HG03095 (cell line): ENCODE results near the gene LRRC53.

Experiments used
- ATAC-seq: cut with Tn5 transposase; IDR thresholded peaks from one replicate; pipeline ENCODE4 v1.9.1; 2021; ENCODE audit warnings: moderate library complexity; ENCODE audit not compliant: unreplicated experiment

Gene LRRC53

GRCh38 chr1:74498901-74499300 is 13.5 kb downstream of the LRRC53 start:
- no peak for ATAC-seq

GRCh38 chr1:74496669-74497068 is 15.7 kb downstream of the LRRC53 start:
- ATAC-seq: no peak

- ATAC-seq: no peak
Observed at GRCh38 chr1:74486036-74486435, 26.4 kb downstream of the LRRC53 start.

GRCh38 chr1:74485622-74486021 is 26.8 kb downstream of the LRRC53 start:
- no peak for ATAC-seq

- no peak for ATAC-seq
Observed at GRCh38 chr1:74481607-74482006, 30.8 kb downstream of the LRRC53 start.

GRCh38 chr1:74480068-74480467 is 32.3 kb downstream of the LRRC53 start:
- ATAC-seq: no peak

- no peak for ATAC-seq
Observed at GRCh38 chr1:74478979-74479378, 33.4 kb downstream of the LRRC53 start.

GRCh38 chr1:74474585-74474984 is 37.8 kb downstream of the LRRC53 start:
- no peak for ATAC-seq

GRCh38 chr1:74471470-74471869 is 40.9 kb downstream of the LRRC53 start:
- no peak for ATAC-seq

GRCh38 chr1:74470936-74471335 is 41.5 kb downstream of the LRRC53 start:
- no peak for ATAC-seq

GRCh38 chr1:74470251-74470650 is 42.2 kb downstream of the LRRC53 start:
- no peak for ATAC-seq

- no peak for ATAC-seq
Observed at GRCh38 chr1:74468982-74469603, 43.3 kb downstream of the LRRC53 start.

GRCh38 chr1:74467786-74468377 is 44.5 kb downstream of the LRRC53 start:
- no peak for ATAC-seq

GRCh38 chr1:74465193-74465681 is 47.2 kb downstream of the LRRC53 start:
- no peak for ATAC-seq

- no peak for ATAC-seq
Observed at GRCh38 chr1:74464037-74464436, 48.4 kb downstream of the LRRC53 start.

GRCh38 chr1:74463333-74463988 is 49.0 kb downstream of the LRRC53 start:
- ATAC-seq: peak; percentile 78

GRCh38 chr1:74457253-74457652 is 55.2 kb downstream of the LRRC53 start:
- ATAC-seq: no peak

- no peak for ATAC-seq
Observed at GRCh38 chr1:74455390-74455789, 57.0 kb downstream of the LRRC53 start.

- ATAC-seq: no peak
Observed at GRCh38 chr1:74453277-74453676, 59.1 kb downstream of the LRRC53 start.

- ATAC-seq: no peak
Observed at GRCh38 chr1:74452035-74452434, 60.4 kb downstream of the LRRC53 start.

- ATAC-seq: no peak
Observed at GRCh38 chr1:74437035-74437434, 75.4 kb downstream of the LRRC53 start.

GRCh38 chr1:74436078-74436477 is 76.3 kb downstream of the LRRC53 start:
- no peak for ATAC-seq
